Left ventricle myocardium superior (tissue), 1 donor: Measurements from ENCODE around the gene P2RX6. TPM values are rescaled to one million over a fixed set of nuclear protein-coding genes. Genes with fewer than 3 reads are reported as not detected.
A peak's percentile ranks its signal among the peaks of the same experiment; 100 is the strongest.
"Not testable (repeated sequence)": the region's sequence is repeated elsewhere in the genome, so short reads cannot be mapped to it uniquely, and the experiment has no call there.

Experiments
- ATAC-seq: fragments of 200-7000 bp; cut with Tn5 transposase; one replicate; pipeline ENCODE4 v1.9.1; 2020; ENCODE audit warnings: mild to moderate bottlenecking, moderate library complexity
- DNase-seq: peaks from one replicate; pipeline ENCODE4 v3.0.0-alpha.2; 2020
- intact Hi-C: fragments of 100-400 bp; cut with micrococcal nuclease; formaldehyde crosslinking; loops from one replicate; pipeline ENCODE4 v1.11.0; 2022
- total RNA-seq: library from RNA; stranded (reverse); fragmentation: NEBNext Ultra II Directional; extraction: Animal tissue kit (Norgen Biotek cat#: 25700); gene quantifications from one replicate; pipeline ENCODE4 v1.2.1, GENCODE V29; 2021
- donor health status: DM: no; HTN: yes; CAD: no; lungs with severe emphysema.

P2RX6 gene
- total RNA-seq, 1 donor from 2014 or later = 1.8 TPM

DNA sequence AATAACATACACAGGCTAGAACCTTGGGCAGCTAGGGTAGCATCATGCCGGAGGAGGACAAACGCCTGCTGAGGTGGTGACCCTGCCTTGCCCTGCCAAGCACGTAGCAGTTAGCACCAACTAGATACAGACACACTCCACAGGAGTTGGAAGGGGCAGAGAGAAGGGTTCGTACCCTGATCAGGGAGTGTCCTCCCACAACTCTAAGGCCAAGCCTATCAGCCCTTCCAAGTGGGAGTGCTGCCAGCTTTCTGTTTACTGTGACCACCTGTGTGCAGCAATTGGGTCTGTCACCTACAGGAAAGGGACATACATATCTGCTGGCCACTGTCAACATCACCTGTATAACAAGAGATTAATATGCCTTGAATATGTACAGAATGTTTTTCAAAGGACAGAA is 11.2 kb upstream of the P2RX6 start:
- no peak for DNase-seq
- intact Hi-C loops = no loop called here
- no peak for ATAC-seq

DNA sequence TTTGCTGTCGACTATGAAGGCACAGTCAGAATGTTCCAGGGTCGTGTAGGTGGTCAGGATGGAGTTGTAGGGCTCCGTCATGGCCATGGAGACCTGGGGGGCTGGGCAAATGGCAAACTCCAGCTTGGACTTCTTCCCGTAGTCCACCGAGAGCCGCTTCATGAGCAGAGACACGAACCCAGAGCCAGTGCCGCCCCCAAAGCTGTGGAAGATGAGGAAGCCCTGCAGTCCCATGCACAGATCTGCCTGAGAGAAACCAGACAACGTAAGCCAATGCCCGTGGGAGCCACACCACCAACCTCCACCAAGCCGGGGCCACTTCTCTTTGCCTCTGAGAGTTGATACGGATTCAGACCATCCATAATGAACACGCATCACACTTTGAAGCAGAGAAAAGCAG is 5.8 kb upstream of the P2RX6 start:
- intact Hi-C loops, ATAC-seq, DNase-seq: not testable (repeated sequence)

- intact Hi-C loops = no loop called here
- DNase-seq = no peak
- peak; percentile 39 for ATAC-seq
These were observed 5.1 kb upstream of the P2RX6 start for GRCh38 chr22:21009638-21010425.

- ATAC-seq (no peak), DNase-seq (no peak)
- intact Hi-C loops = no loop called here
These were observed 4.4 kb upstream of the P2RX6 start for GRCh38 chr22:21010426-21011113.

DNA sequence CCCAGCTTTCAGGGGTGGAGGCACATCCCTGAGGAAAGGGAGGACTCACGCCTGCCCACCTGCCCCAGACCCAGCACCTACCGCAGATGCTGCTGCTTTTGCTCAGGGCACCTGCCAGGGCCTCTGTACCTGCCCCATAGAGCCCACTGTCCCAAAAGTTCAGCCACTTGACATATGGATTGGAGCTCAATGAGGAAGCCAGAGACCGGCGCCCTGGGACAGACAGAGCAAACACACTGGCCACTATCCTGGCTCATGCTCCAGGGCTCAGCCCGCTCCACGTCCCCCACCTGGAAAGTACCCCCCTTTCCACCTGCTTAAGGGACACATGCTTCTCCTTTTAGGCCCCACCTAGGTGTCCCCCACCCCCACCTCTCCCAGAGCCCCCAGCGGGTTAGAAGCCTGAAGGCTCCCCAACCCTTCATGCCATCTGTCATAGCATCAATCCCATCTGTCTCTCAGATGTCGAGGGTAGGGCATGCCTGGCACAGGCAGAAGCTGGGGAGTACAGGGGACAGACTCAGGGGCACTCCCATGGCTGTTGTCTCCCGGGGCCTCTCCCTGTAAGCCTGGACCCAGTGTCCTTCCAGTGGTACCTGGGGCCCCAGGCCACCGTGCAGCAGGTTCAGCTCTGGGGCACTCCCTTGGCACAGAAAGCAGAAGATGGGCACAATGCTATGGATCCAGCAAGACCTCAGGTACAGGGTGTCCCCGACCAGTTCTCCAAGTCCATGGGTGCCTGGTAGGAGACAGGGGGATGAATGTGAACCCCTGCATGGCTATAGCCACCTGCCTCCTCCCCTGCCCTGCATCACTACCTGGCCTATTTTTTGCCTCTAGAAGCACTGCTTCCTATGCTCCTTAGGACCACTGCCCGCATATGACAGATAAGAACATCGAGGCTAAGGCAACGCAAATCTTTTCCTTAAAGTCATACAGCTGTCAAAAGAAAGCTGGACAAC is 2.2 kb upstream of the P2RX6 start:
- ATAC-seq = no peak
- DNase-seq = no peak
- intact Hi-C loops = no loop called here

DNA sequence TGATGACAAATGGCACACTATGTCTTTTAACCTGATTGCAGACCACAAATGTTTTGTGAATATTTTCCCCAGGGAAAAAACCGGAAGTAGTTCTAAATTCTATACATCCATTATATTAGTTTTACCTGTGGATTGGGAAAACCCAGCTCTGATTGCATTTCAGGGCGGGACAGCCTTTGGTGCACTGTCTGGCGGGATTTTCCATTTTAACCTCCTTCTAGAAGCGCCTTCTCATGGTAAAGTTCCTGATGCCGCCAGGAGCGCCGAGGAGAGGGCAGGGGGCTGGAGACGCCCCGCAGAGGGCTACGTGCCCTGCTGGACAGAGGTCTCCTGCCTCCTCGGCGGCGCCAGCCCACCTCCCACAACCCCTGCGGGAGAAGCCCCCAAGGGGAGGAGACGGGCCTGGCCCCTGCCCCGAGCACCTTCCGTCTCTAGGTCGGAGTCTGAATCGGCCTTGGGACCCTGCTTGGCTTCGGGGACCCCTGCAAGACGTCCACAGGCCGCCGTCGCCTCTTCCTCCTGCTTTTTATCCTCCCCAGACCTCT is 1.2 kb upstream of the P2RX6 start:
- intact Hi-C loops = no loop called here
- DNase-seq (no peak), ATAC-seq (no peak)

- intact Hi-C loops = no loop called here
- DNase-seq (peak; percentile 94), ATAC-seq (peak; percentile 95)
These were observed 701 bp upstream of the P2RX6 start for GRCh38 chr22:21014202-21014725.

DNA sequence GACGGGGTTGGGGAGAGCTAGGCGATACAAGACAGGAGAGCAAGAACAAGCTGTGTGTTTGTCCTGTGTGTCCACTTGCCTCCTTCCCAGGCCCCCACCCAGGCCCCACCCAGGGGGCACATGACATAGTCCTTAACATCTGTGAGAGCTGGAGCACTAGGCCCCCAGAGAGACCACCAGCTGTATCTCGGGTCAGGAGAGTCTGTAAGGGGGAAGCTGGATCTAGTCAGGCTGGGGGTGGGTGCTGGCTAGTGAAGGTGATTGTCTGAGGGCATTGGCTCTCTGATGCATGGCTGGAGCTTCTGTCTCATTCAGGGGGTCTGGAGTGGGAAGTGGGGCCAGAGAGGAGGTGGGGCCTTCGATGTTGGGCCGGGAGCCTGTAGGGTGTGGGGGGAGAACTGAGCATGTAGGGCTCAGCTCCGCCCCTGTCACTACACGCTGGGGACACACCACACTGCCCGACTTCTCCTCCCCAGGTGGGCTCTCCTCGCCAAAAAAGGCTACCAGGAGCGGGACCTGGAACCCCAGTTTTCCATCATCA is 571 bp downstream of the P2RX6 start:
- intact Hi-C loops = no loop called here
- ATAC-seq (no peak), DNase-seq (no peak)

GRCh38 chr22:21016644-21017420 is 1.9 kb downstream of the P2RX6 start:
- intact Hi-C loops = no loop called here
- ATAC-seq (no peak), DNase-seq (no peak)

GRCh38 chr22:21018314-21018713 is 3.3 kb downstream of the P2RX6 start:
- no peak for ATAC-seq
- DNase-seq = no peak
- intact Hi-C loops = no loop called here

- DNase-seq (no peak), ATAC-seq (no peak)
- intact Hi-C loops = no loop called here
These were observed 6.0 kb downstream of the P2RX6 start for GRCh38 chr22:21020802-21021429.

GRCh38 chr22:21022507-21022906 is 7.5 kb downstream of the P2RX6 start:
- intact Hi-C loops = no loop called here
- ATAC-seq (no peak), DNase-seq (no peak)

GRCh38 chr22:21022955-21023614 is 8.1 kb downstream of the P2RX6 start:
- ATAC-seq = no peak
- intact Hi-C loops = no loop called here

GRCh38 chr22:21025266-21025665 is 10.3 kb downstream of the P2RX6 start:
- no peak for ATAC-seq
- DNase-seq = no peak
- intact Hi-C loops = no loop called here

More at GRCh38 chr22:21022955-21023614, 8.1 kb downstream of the P2RX6 start:
- no peak for DNase-seq

GRCh38 chr22:21025763-21026755 is 11.1 kb downstream of the P2RX6 start:
- intact Hi-C loops = no loop called here

More at GRCh38 chr22:21025763-21026755, 11.1 kb downstream of the P2RX6 start:
- no peak for DNase-seq
- ATAC-seq = no peak
